Pancreas (tissue), 10 donors: ENCODE measurements around the gene AKR1D1. TPM values are rescaled to one million over a fixed set of nuclear protein-coding genes. Genes with fewer than 3 reads are reported as not detected.

Experiments used
- ATAC-seq, 4 donors: fragments of 200-7000 bp; cut with Tn5 transposase; one replicate each; pipeline versions ENCODE4 v1.8.0 to v1.9.1; 2020; ENCODE audit warnings: mild to moderate bottlenecking in 4 of 4, moderate library complexity in 4 of 4
- DNase-seq, 6 donors: peaks; one replicate each; pipeline ENCODE4 v3.0.0-alpha.2; 2020
- FAIRE-seq: peaks from 2 replicates; lab custom pipeline; 2012; peaks lifted over from hg19 to GRCh38; lab: Jason Lieb, UNC
- H3K27ac ChIP-seq, 4 donors: fragments of 200-600 bp; sonication (generic); 1 replicate in 3 of 4; 2 replicates in 1 of 4; pipeline versions ENCODE4 v1.5.0 to v1.8.0; 2020
- H3K27me3 ChIP-seq, 4 donors: fragments of 200-600 bp; one replicate each; pipeline ENCODE4 v1.8.0; 2021
- H3K36me3 ChIP-seq, 3 donors: fragments of 200-600 bp; sonication (generic) in 1 of 3; one replicate each; pipeline versions ENCODE4 v1.5.0 to v1.8.0; 2020 to 2021
- H3K4me1 ChIP-seq, 3 donors: fragments of 200-600 bp; one replicate each; pipeline ENCODE4 v1.8.0; 2021
- H3K4me3 ChIP-seq, 4 donors: fragments of 200-600 bp; sonication (generic) in 2 of 4; one replicate each; pipeline versions ENCODE4 v1.5.0 to v1.8.0; 2020 to 2021
- H3K9me3 ChIP-seq, 4 donors: fragments of 200-600 bp; one replicate each; pipeline ENCODE4 v1.8.0; 2021
- WGBS, 2 donors: extraction: QIAGEN DNeasy Blood & Tissue Kit; methylation state at CpG; one replicate each; pipeline ENCODE4 v1.1.7; 2013; 5-methylcytosine and 5-hydroxymethylcytosine counted together
- intact Hi-C, 3 donors: fragments of 100-400 bp; cut with DNase I; formaldehyde crosslinking; loops; one replicate each; pipeline versions ENCODE4 v1.11.1 to v1.14.2; 2022
- polyA plus RNA-seq, 2 donors: library from polyadenylated mRNA; stranded (reverse); fragments of 200-250 nt; gene quantifications; one replicate each; pipeline ENCODE4 v1.2.3, GENCODE V29; 2013
- total RNA-seq, 6 donors: library from RNA; stranded (reverse); fragmentation: NEBNext Ultra II Directional in 4 of 6; extraction: Animal tissue kit (Norgen Biotek cat#: 25700) in 4 of 6; gene quantifications; one replicate each; pipeline versions ENCODE4 v1.2.1 to v1.2.4, GENCODE V29; 2021 to 2023
- TF ChIP-seq, protein P1 (sequence below), 4 donors: fragments of 200-600 bp; sonication (generic) in 3 of 4; IDR thresholded peaks; one replicate each; pipeline versions ENCODE4 v1.5.0 to v1.8.0; 2021; ENCODE audit warnings: antibody characterized with exemption in 4 of 4
- donor health status: healthy with polysubstance abuse.
- donor health status: DM: no; HTN: no; CAD: no; lungs with moderate emphysema.
- donor health status: DM: no; HTN: no; CAD: no.
- donor health status: control.
- donor health status: control.
- donor health status: Bipolar disorder and iron deficiency.
- donor health status: DM: yes; HTN: yes; CAD: no.
- donor health status: DM: no; HTN: no; CAD: no.
- donor health status: DM: no; HTN: no; CAD: no.
- donor health status: DM: yes; HTN: yes; CAD: no.

Gene AKR1D1
- total and polyA plus RNA-seq, 8 donors, result 0.02 to 0.28 TPM; not detected in 6

DNA sequence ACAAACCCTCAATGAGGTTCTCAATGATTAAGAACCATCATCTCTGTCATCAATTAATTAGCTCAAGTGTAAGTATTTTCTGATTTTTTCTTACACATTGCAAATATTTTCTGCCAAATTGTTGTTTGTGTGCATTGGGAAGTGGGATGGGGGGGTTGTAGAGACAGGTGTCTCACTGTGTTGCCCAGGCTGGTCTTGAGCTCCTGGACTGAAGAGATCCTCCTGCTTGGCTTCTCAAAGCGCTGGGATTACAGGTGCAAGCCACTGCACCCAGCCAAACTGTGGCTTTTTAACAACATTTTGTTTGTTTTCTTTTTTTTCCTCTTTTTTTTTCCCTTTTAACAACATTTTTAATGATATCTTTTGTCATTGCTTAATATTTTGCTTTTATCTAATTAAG, 87.5 kb downstream of the AKR1D1 start:
- H3K27me3 ChIP-seq, result no peaks in the 10 kb centered on the region
- FAIRE-seq (no peak), DNase-seq (no peak), ATAC-seq (no peak)
- no peak overlapping the region for H3K27ac ChIP-seq
- no peaks in the 10 kb centered on the region for H3K36me3 ChIP-seq
- WGBS, 2 donors, result 96 to 100% methylated on average over 1 of the region's 1 CpG
- H3K9me3 ChIP-seq, result no peaks in the 10 kb centered on the region
- TF ChIP-seq, protein P1, sequence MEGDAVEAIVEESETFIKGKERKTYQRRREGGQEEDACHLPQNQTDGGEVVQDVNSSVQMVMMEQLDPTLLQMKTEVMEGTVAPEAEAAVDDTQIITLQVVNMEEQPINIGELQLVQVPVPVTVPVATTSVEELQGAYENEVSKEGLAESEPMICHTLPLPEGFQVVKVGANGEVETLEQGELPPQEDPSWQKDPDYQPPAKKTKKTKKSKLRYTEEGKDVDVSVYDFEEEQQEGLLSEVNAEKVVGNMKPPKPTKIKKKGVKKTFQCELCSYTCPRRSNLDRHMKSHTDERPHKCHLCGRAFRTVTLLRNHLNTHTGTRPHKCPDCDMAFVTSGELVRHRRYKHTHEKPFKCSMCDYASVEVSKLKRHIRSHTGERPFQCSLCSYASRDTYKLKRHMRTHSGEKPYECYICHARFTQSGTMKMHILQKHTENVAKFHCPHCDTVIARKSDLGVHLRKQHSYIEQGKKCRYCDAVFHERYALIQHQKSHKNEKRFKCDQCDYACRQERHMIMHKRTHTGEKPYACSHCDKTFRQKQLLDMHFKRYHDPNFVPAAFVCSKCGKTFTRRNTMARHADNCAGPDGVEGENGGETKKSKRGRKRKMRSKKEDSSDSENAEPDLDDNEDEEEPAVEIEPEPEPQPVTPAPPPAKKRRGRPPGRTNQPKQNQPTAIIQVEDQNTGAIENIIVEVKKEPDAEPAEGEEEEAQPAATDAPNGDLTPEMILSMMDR (IDR thresholded peaks at IDR 0.05), result no peak
- intact Hi-C loops, result loop anchor here in 1 of 3 donors (10.0 kb wide), 1 partner anchor 571 kb away; no protein-coding TSS in a partner anchor
- H3K4me3 ChIP-seq, result no peak overlapping the region
- no peaks in the 10 kb centered on the region for H3K4me1 ChIP-seq

DNA sequence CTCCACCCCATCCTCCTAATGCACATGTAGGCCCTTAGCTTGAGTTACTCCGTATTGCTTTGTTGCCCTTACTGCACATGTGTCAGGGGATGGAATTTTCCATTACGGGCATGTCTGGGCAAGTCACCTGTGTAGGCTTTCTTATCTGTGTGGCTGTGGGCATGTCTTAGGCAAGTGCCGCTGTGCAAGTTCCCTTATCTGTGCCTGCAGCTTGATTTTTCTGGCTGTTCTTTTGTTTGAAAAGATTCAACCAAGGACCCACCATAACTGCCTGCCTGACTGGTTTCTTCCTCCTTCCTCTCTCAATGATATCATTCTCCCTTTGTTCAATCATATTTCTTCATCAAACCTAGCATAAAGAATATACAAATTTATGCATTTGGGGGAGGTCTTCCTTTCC, 88.5 kb downstream of the AKR1D1 start:
- Histone ChIP-seq H3K9me3 (no peaks in the 10 kb centered on the region), H3K27me3 (no peaks in the 10 kb centered on the region), H3K4me1 (no peaks in the 10 kb centered on the region), H3K36me3 (no peaks in the 10 kb centered on the region), H3K27ac (no peak overlapping the region), H3K4me3 (no peak overlapping the region)
- TF ChIP-seq, protein P1 (IDR thresholded peaks at IDR 0.05), result no peak
- WGBS, 2 donors, result 69 to 80% methylated on average over 3 of the region's 3 CpGs
- ATAC-seq (no peak), FAIRE-seq (no peak), DNase-seq (no peak)
- intact Hi-C loops, result loop anchor here in 1 of 3 donors (10.0 kb wide), 1 partner anchor 570 kb away; no protein-coding TSS in a partner anchor

DNA sequence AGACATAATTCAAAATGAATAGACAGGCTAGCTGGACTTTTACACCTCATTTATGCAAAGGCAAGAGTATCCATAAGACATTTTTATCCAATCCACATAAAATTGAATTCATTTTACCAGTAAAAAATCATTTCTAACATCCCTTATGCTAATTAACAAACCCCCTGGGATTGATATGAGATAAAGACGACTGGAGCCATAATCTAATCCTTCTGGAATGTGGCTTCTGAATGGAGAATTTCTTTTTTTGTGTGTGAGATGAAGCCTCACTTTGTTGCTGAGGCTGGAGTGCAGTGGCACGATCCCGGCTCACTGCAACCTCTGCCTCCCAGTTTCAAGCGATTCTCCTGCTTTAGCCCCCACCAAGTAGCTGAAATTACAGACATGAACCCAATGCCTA, 90.4 kb downstream of the AKR1D1 start:
- Histone ChIP-seq H3K9me3 (no peaks in the 10 kb centered on the region), H3K27me3 (no peaks in the 10 kb centered on the region), H3K4me3 (no peak overlapping the region), H3K4me1 (no peaks in the 10 kb centered on the region), H3K27ac (no peak overlapping the region), H3K36me3 (no peaks in the 10 kb centered on the region)
- ATAC-seq (no peak), DNase-seq (no peak), FAIRE-seq (no peak)
- WGBS, 2 donors, result 62 to 68% methylated on average over 4 of the region's 4 CpGs
- intact Hi-C loops, result loop anchor here in 1 of 3 donors (10.0 kb wide), 1 partner anchor 568 kb away; no protein-coding TSS in a partner anchor
- TF ChIP-seq, protein P1 (IDR thresholded peaks at IDR 0.05), result no peak

DNA sequence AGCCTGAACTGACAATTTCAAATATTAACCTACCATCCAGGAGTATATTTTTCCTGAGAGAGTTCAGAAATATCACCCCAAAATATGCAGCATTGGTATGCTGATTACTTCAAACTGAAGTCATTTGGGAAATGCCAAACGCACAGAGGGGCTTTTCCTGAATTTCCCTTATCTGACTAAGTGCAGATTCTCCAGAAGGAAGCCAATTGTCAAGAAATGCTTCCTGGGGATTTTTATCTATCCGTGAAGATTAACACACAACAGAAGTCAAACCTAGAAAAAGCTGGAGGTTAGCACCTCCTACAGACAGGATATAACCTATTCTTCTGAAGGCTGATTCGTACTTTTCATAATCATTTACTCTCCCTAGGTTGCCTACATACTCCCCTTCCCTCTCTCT, 91.0 kb downstream of the AKR1D1 start:
- WGBS, 2 donors, result 70 to 72% methylated on average over 3 of the region's 3 CpGs
- TF ChIP-seq, protein P1 (IDR thresholded peaks at IDR 0.05), result no peak
- H3K27ac ChIP-seq, result no peak overlapping the region
- intact Hi-C loops, result loop anchor here in 1 of 3 donors (10.0 kb wide), 1 partner anchor 568 kb away; no protein-coding TSS in a partner anchor
- H3K27me3 ChIP-seq, result no peaks in the 10 kb centered on the region
- no peaks in the 10 kb centered on the region for H3K36me3 ChIP-seq
- no peak overlapping the region for H3K4me3 ChIP-seq
- DNase-seq, result no peak
- H3K4me1 ChIP-seq, result no peaks in the 10 kb centered on the region
- no peaks in the 10 kb centered on the region for H3K9me3 ChIP-seq
- no peak for ATAC-seq
- no peak for FAIRE-seq

DNA sequence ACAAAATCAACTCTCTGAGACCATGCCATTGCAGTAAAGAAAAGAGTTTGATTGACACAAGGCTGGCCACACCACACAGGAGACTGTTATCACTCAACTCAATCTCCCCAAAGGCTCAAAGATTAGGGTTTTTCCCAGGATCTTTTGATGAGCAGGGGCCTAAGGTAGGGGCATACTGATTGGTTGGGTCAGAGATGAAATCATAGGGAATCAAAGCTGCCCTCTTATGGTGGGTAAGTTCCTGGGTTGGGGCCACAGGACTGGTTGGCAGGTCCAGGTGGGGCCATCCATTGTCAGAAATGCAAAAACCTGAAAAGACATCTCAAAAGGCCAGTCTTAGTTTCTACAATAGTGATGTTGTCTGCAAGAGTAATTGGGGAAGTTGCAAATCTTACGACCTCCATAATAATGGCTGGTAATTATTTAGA, 91.6 kb downstream of the AKR1D1 start:
- TF ChIP-seq, protein P1 (IDR thresholded peaks at IDR 0.05), result no peak
- Histone ChIP-seq H3K9me3 (no peaks in the 10 kb centered on the region), H3K36me3 (no peaks in the 10 kb centered on the region), H3K4me3 (no peak overlapping the region), H3K4me1 (no peaks in the 10 kb centered on the region), H3K27ac (no peak overlapping the region), H3K27me3 (no peaks in the 10 kb centered on the region)
- intact Hi-C loops, result loop anchor here in 1 of 3 donors (10.0 kb wide), 1 partner anchor 567 kb away; no protein-coding TSS in a partner anchor
- DNase-seq (no peak), ATAC-seq (no peak), FAIRE-seq (no peak)
- 95 to 100% methylated on average over 1 of the region's 1 CpG for WGBS, 2 donors
